HG03565 (cell line): ENCODE measurements around the gene ERN1.

Source experiments
- ATAC-seq: cut with Tn5 transposase; IDR thresholded peaks from one replicate; pipeline ENCODE4 v1.9.1; 2021; ENCODE audit warnings: mild to moderate bottlenecking, moderate library complexity; ENCODE audit not compliant: unreplicated experiment

ERN1 gene

DNA sequence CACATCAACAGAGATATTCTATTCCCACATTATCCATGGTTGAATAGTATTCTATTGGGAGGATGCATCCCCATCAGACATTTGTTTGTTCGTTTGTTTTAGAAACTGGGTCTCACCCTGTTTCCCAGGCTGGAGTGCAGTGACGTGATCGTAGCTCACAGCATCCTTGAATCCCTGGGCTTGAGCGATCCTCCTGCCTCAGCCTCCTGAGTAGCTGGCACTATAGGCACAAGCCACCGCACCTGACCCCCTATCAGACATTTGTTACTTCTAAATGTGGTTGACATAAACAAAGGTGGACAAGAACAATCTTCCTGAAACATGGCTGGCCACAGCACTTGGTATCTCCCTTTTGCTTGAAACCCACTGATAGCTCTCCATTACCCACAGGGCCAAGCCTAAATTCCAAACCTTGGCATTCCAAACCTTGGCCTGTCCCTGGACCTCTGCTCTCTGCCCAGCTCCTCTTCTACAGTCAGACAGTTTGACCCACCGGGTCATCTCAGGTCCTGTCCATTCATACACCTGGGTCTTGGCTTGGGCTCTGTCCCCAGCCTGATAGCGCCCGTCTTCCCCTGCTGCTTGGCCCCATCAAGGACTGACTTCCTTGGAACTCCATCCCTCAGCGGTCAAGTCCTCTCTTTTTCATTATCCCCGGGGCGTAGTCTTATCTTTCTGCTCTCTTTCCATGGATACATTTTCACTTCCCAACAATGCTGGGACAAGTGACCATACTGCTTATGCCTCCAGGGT lies 133.3 kb downstream of the ERN1 start:
- no peak for ATAC-seq

DNA sequence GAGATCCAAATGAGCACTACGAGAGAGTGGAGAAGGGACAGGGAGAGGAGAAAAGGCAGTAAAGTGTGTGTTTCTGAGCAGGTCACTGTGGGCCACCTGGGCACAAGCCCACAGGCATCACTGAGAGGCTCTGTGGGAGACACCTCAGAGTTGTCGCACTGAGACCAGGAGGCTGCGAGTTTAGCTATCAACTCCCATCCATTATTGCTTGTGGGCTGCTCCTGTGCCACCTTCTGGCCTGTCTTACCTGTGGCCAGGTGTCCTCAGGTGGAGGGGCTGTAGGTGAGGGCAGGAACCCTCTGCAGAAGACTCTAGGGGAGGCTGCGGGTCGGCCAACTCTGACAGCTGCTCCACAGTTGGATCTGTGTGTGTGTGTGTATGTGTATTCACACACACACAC lies 134.3 kb downstream of the ERN1 start:
- ATAC-seq = no peak

GRCh38 chr17:63993368-63993985 lies 136.5 kb downstream of the ERN1 start:
- no peak for ATAC-seq

GRCh38 chr17:63991611-63992010 lies 138.3 kb downstream of the ERN1 start:
- ATAC-seq = no peak

GRCh38 chr17:63989622-63990345 lies 140.2 kb downstream of the ERN1 start:
- ATAC-seq = no peak
